Esophagus (tissue), 2 donors: ENCODE results near the gene FUBP3. TPM values are rescaled to one million over a fixed set of nuclear protein-coding genes. Genes with fewer than 3 reads are reported as not detected.

Experiments
- H3K27ac ChIP-seq, 2 donors: one replicate each; pipeline ENCODE4 v1.5.1; 2013; ENCODE audit warnings: low read depth in 2 of 2, mild to moderate bottlenecking in 2 of 2, inconsistent platforms in 1 of 2, low read length in 1 of 2, moderate library complexity in 1 of 2
- H3K27me3 ChIP-seq, 2 donors: one replicate each; pipeline ENCODE4 v1.6.1; 2013; ENCODE audit warnings: low read length in 2 of 2, control low read depth in 1 of 2, mild to moderate bottlenecking in 1 of 2; ENCODE audit not compliant: insufficient read depth in 2 of 2, control insufficient read depth in 1 of 2
- H3K36me3 ChIP-seq, 2 donors: one replicate each; pipeline ENCODE4 v1.6.1; 2013; ENCODE audit warnings: low read length in 1 of 2; ENCODE audit not compliant: control insufficient read depth in 2 of 2, insufficient read depth in 2 of 2
- H3K4me1 ChIP-seq, 2 donors: one replicate each; pipeline ENCODE4 v1.6.1; 2013; ENCODE audit warnings: low read length in 1 of 2; ENCODE audit not compliant: control insufficient read depth in 2 of 2, insufficient read depth in 2 of 2
- H3K4me3 ChIP-seq, 2 donors: one replicate each; pipeline ENCODE4 v1.5.1; 2013; ENCODE audit warnings: low read length in 2 of 2, mild to moderate bottlenecking in 2 of 2, low read depth in 1 of 2, moderate library complexity in 1 of 2
- H3K9me3 ChIP-seq, 2 donors: one replicate each; pipeline ENCODE4 v1.6.1; 2013; ENCODE audit warnings: mild to moderate bottlenecking in 2 of 2, low read depth in 1 of 2, low read length in 1 of 2, moderate library complexity in 1 of 2; ENCODE audit not compliant: control insufficient read depth in 2 of 2, insufficient read depth in 1 of 2
- WGBS, 2 donors: extraction: QIAGEN DNeasy Blood & Tissue Kit; methylation state at CpG; one replicate each; pipeline ENCODE4 v1.1.7; 2013; 5-methylcytosine and 5-hydroxymethylcytosine counted together
- polyA plus RNA-seq, 2 donors: library from polyadenylated mRNA; stranded (reverse); fragments of 200-250 nt; gene quantifications; one replicate each; pipeline ENCODE4 v1.2.3, GENCODE V29; 2013
- donor health status: healthy with polysubstance abuse.
- donor health status: Bipolar disorder and iron deficiency.

FUBP3 gene
- polyA plus RNA-seq, 2 donors = 11.3 to 23.1 TPM

- H3K36me3 ChIP-seq = peaks cover 7 to 12% of the 10 kb centered on the region in 2 donors
- H3K4me1 ChIP-seq = no peaks in the 10 kb centered on the region
- H3K9me3 ChIP-seq = no peaks in the 10 kb centered on the region
- WGBS, 2 donors = 87 to 95% methylated on average over 2 of the region's 2 CpGs
- H3K27me3 ChIP-seq = no peaks in the 10 kb centered on the region
- no peak overlapping the region for H3K27ac ChIP-seq
- no peak overlapping the region for H3K4me3 ChIP-seq
Measured at GRCh38 chr9:130599625-130600024, 20.2 kb downstream of the FUBP3 start.

- H3K27ac ChIP-seq = no peak overlapping the region
- H3K4me1 ChIP-seq = no peaks in the 10 kb centered on the region
- no peak overlapping the region for H3K4me3 ChIP-seq
- H3K9me3 ChIP-seq = no peaks in the 10 kb centered on the region
- peaks cover 7 to 15% of the 10 kb centered on the region in 2 donors for H3K36me3 ChIP-seq
- no peaks in the 10 kb centered on the region for H3K27me3 ChIP-seq
- WGBS, 2 donors = 81 to 82% methylated on average over 2 of the region's 2 CpGs
Measured at GRCh38 chr9:130601100-130601499, 21.7 kb downstream of the FUBP3 start.

GRCh38 chr9:130604295-130604694, 24.9 kb downstream of the FUBP3 start:
- Histone ChIP-seq H3K4me1 (no peaks in the 10 kb centered on the region), H3K27me3 (no peaks in the 10 kb centered on the region), H3K27ac (no peak overlapping the region), H3K36me3 (peaks cover 8 to 15% of the 10 kb centered on the region in 2 donors), H3K4me3 (no peak overlapping the region), H3K9me3 (no peaks in the 10 kb centered on the region)
- 88% methylated on average over 3 of the region's 3 CpGs for whole genome bisulfite sequencing, 2 donors

- Histone ChIP-seq H3K9me3 (no peaks in the 10 kb centered on the region), H3K4me3 (no peak overlapping the region), H3K27me3 (no peaks in the 10 kb centered on the region), H3K36me3 (peaks cover 11 to 16% of the 10 kb centered on the region in 2 donors), H3K4me1 (no peaks in the 10 kb centered on the region), H3K27ac (no peak overlapping the region)
- 66 to 68% methylated on average over 8 of the region's 8 CpGs for WGBS, 2 donors
Measured at GRCh38 chr9:130606887-130607600, 27.7 kb downstream of the FUBP3 start.

- Histone ChIP-seq H3K9me3 (no peaks in the 10 kb centered on the region), H3K27me3 (no peaks in the 10 kb centered on the region), H3K36me3 (peaks cover 13 to 14% of the 10 kb centered on the region in 2 donors), H3K4me1 (no peaks in the 10 kb centered on the region), H3K27ac (no peak overlapping the region), H3K4me3 (no peak overlapping the region)
- 80 to 82% methylated on average over 10 of the region's 10 CpGs for WGBS, 2 donors
Measured at GRCh38 chr9:130607640-130608420, 28.5 kb downstream of the FUBP3 start.

- H3K36me3 ChIP-seq = peaks cover 16 to 19% of the 10 kb centered on the region in 2 donors
- H3K4me1 ChIP-seq = no peaks in the 10 kb centered on the region
- no peaks in the 10 kb centered on the region for H3K9me3 ChIP-seq
- H3K27me3 ChIP-seq = no peaks in the 10 kb centered on the region
- no peak overlapping the region for H3K27ac ChIP-seq
- H3K4me3 ChIP-seq = no peak overlapping the region
- WGBS, 2 donors = 67 to 82% methylated on average over 6 of the region's 6 CpGs
Measured at GRCh38 chr9:130608554-130609134, 29.3 kb downstream of the FUBP3 start.

GRCh38 chr9:130609163-130609562, 29.8 kb downstream of the FUBP3 start:
- H3K36me3 ChIP-seq = peaks cover 14 to 24% of the 10 kb centered on the region in 2 donors
- no peak overlapping the region for H3K27ac ChIP-seq

GRCh38 chr9:130610862-130611707, 31.7 kb downstream of the FUBP3 start:
- no peak overlapping the region for H3K27ac ChIP-seq
- peaks cover 23 to 31% of the 10 kb centered on the region in 2 donors for H3K36me3 ChIP-seq
- H3K4me3 ChIP-seq = no peak overlapping the region
- H3K9me3 ChIP-seq = no peaks in the 10 kb centered on the region
- H3K4me1 ChIP-seq = no peaks in the 10 kb centered on the region
- no peaks in the 10 kb centered on the region for H3K27me3 ChIP-seq
- 65 to 72% methylated on average over 8 of the region's 8 CpGs for WGBS, 2 donors

More at GRCh38 chr9:130609163-130609562, 29.8 kb downstream of the FUBP3 start:
- no peaks in the 10 kb centered on the region for H3K27me3 ChIP-seq
- H3K4me1 ChIP-seq = no peaks in the 10 kb centered on the region
- no peak overlapping the region for H3K4me3 ChIP-seq
- 84 to 88% methylated on average over 9 of the region's 9 CpGs for WGBS, 2 donors
- no peaks in the 10 kb centered on the region for H3K9me3 ChIP-seq

GRCh38 chr9:130616451-130616850, 37.1 kb downstream of the FUBP3 start:
- H3K27me3 ChIP-seq = no peaks in the 10 kb centered on the region

More at GRCh38 chr9:130616451-130616850, 37.1 kb downstream of the FUBP3 start:
- H3K36me3 ChIP-seq = peaks cover 25 to 50% of the 10 kb centered on the region in 2 donors
- H3K4me1 ChIP-seq = no peaks in the 10 kb centered on the region
- WGBS, 2 donors = 82 to 91% methylated on average over 10 of the region's 10 CpGs
- H3K27ac ChIP-seq = no peak overlapping the region
- no peaks in the 10 kb centered on the region for H3K9me3 ChIP-seq
- no peak overlapping the region for H3K4me3 ChIP-seq
